Endothelial cell of umbilical vein (primary cell): ENCODE data around the gene LZTS2. TPM values are rescaled to one million over a fixed set of nuclear protein-coding genes. Genes with fewer than 3 reads are reported as not detected.

Experiments
- Bru-seq: library from RNA; stranded (reverse); fragments of 400-500 nt; gene quantifications from one replicate; lab custom pipeline; 2021; lab: Mats Ljungman, UMichigan
- BruChase-seq, 2 experiments: library from RNA; stranded (reverse); fragments of 400-500 nt; gene quantifications; one replicate each; lab custom pipeline; 2021; lab: Mats Ljungman, UMichigan
- BruUV-seq: library from RNA; stranded (reverse); fragments of 400-500 nt; replicated peaks from 2 replicates; lab custom pipeline; 2021; lab: Mats Ljungman, UMichigan
- CTCF ChIA-PET: fragments of 300-600, 350-600 bp; sonication (Branson Sonifier 250); formaldehyde crosslinking; loops from one replicate; lab custom pipeline; 2021; ENCODE audit warnings: antibody characterized with exemption, inconsistent platforms; lab: Charles Lee
- POLR2A ChIA-PET: fragments of 300-600, 350-600 bp; sonication (Branson Sonifier 250); formaldehyde crosslinking; loops from one replicate; lab custom pipeline; 2021; ENCODE audit warnings: antibody characterized with exemption, inconsistent platforms; lab: Charles Lee
- DNase-seq: peaks from one replicate; pipeline ENCODE4 v3.0.0-alpha.2; 2011; ENCODE audit warnings: low read depth, low spot score
- FAIRE-seq: peaks from 2 replicates; lab custom pipeline; 2011; peaks lifted over from hg19 to GRCh38; lab: Jason Lieb, UNC
- H2AFZ ChIP-seq: 2 replicates; pipeline ENCODE4 v1.6.0; 2012; ENCODE audit warnings: low read depth, low read length, control low read depth, inconsistent platforms
- H3K27ac ChIP-seq: 2 replicates; pipeline ENCODE4 v1.5.1; 2011; ENCODE audit warnings: low read depth, mild to moderate bottlenecking, control low read depth, low read length, moderate library complexity; ENCODE audit not compliant: insufficient read depth
- H3K27me3 ChIP-seq, 2 experiments: 2 replicates each; pipeline versions ENCODE4 v1.6.0 to v1.6.1; 2011; ENCODE audit warnings: low read length in 2 of 2, mixed read lengths in 1 of 2; ENCODE audit not compliant: control insufficient read depth in 2 of 2, insufficient read depth in 2 of 2
- H3K36me3 ChIP-seq, 2 experiments: 2 replicates in 1 of 2; 3 replicates in 1 of 2; pipeline ENCODE4 v1.5.1; 2011; ENCODE audit warnings: low read length in 2 of 2, mild to moderate bottlenecking in 1 of 2, moderate library complexity in 1 of 2; ENCODE audit not compliant: control insufficient read depth in 2 of 2, insufficient read depth in 2 of 2; ENCODE audit errors: extremely low read depth in 1 of 2
- H3K4me1 ChIP-seq: 3 replicates; pipeline ENCODE4 v1.5.1; 2011; ENCODE audit warnings: mild to moderate bottlenecking, low read length; ENCODE audit not compliant: control insufficient read depth, insufficient read depth; ENCODE audit errors: extremely low read depth
- H3K4me2 ChIP-seq: 2 replicates; pipeline ENCODE4 v1.6.1; 2011; ENCODE audit warnings: low read length, control low read depth, mixed read lengths; ENCODE audit not compliant: insufficient read depth
- H3K4me3 ChIP-seq, 3 experiments: fragments of 200-600 bp in 1 of 3; sonication (generic), shearing (Covaris generic) in 1 of 3; replicated peaks in 1 of 3; 2 replicates each; pipeline ENCODE4 v1.5.1; 2011 to 2016; ENCODE audit warnings: control low read depth in 3 of 3, low read length in 3 of 3, mild to moderate bottlenecking in 2 of 3, inconsistent platforms in 1 of 3, low read depth in 1 of 3, moderate library complexity in 1 of 3; ENCODE audit not compliant: insufficient read depth in 1 of 3
- H3K79me2 ChIP-seq: 2 replicates; pipeline ENCODE4 v1.6.0; 2012; ENCODE audit warnings: low read length, inconsistent platforms; ENCODE audit not compliant: control insufficient read depth, insufficient read depth
- H3K9ac ChIP-seq: replicated peaks from 2 replicates; pipeline ENCODE3; 2011; ENCODE audit warnings: low read length, control low read depth; ENCODE audit not compliant: insufficient read depth; ENCODE audit errors: extremely low read depth
- H3K9me1 ChIP-seq: replicated peaks from 3 replicates; pipeline ENCODE4 v1.6.0; 2011; ENCODE audit warnings: mild to moderate bottlenecking, low read length; ENCODE audit not compliant: control insufficient read depth, insufficient read depth; ENCODE audit errors: extremely low read depth
- H3K9me3 ChIP-seq: replicated peaks from 2 replicates; pipeline ENCODE4 v1.5.1; 2012; ENCODE audit warnings: low read length, inconsistent platforms; ENCODE audit not compliant: control insufficient read depth, insufficient read depth
- H4K20me1 ChIP-seq: replicated peaks from 2 replicates; pipeline ENCODE3; 2011; ENCODE audit warnings: mild to moderate bottlenecking, low read length; ENCODE audit not compliant: control insufficient read depth, insufficient read depth; ENCODE audit errors: extremely low read depth
- EZH2 ChIP-seq: IDR thresholded peaks from 2 replicates; pipeline ENCODE4 v1.6.1; 2012; ENCODE audit warnings: borderline replicate concordance, low read depth, mild to moderate bottlenecking, moderate library complexity, low read length, inconsistent platforms; ENCODE audit not compliant: severe bottlenecking
- FOS ChIP-seq: IDR thresholded peaks from 2 replicates; pipeline ENCODE4 v1.6.1; 2011; ENCODE audit warnings: mild to moderate bottlenecking, low read length, moderate library complexity, borderline replicate concordance; ENCODE audit not compliant: insufficient read depth
- JUN ChIP-seq: IDR thresholded peaks from 2 replicates; pipeline ENCODE4 v1.6.1; 2011; ENCODE audit warnings: borderline replicate concordance, low read depth; ENCODE audit not compliant: insufficient read length, insufficient read depth
- MYC ChIP-seq: IDR thresholded peaks from one replicate; pipeline ENCODE4 v1.6.1; 2011; ENCODE audit warnings: mild to moderate bottlenecking, low read depth, low read length
- POLR2AphosphoS5 ChIP-seq: IDR thresholded peaks from 2 replicates; pipeline ENCODE4 v1.6.1; 2012; ENCODE audit warnings: low read depth, mild to moderate bottlenecking, control low read depth, low read length, moderate library complexity; ENCODE audit not compliant: insufficient read depth
- dilution Hi-C: fragments of 300-500 bp; cut with MboI; formaldehyde crosslinking; loops from one replicate; pipeline ENCODE4 v1.15.0; 2019; ENCODE audit warnings: low sequenced_read_pairs; ENCODE audit not compliant: extremely low pct_ligation_motif_present
- intact Hi-C: fragments of 100-400 bp; cut with micrococcal nuclease; formaldehyde crosslinking; loops from one replicate; pipeline ENCODE4 v1.10.0; 2022
- long read RNA-seq: library from polyadenylated mRNA; stranded (forward); transcript quantifications from one replicate; pipeline ENCODE4 v2.0.0, GENCODE V29; 2021
- polyA minus RNA-seq, 3 experiments: library from RNA; depleted of rRNA, polyadenylated mRNA; stranded (reverse); fragments of >200 nt; gene quantifications; 1 replicate in 1 of 3; 2 replicates in 2 of 3; pipeline ENCODE4 v1.2.3, GENCODE V29; 2011
- polyA plus RNA-seq, 4 experiments: library from polyadenylated mRNA; depleted of rRNA in 3 of 4; stranded (reverse) in 3 of 4; unstranded in 1 of 4; fragments of >200 nt; gene quantifications; 2 replicates each; pipeline versions ENCODE4 v1.2.1 to v1.2.3, GENCODE V29; 2011 to 2012; ENCODE audit warnings: missing spikeins in 1 of 4
- total RNA-seq: library from RNA; stranded (reverse); gene quantifications from 2 replicates; pipeline ENCODE4 v1.2.3, GENCODE V29; 2021
- TF ChIP-seq, protein P1 (sequence below), 2 donors: IDR thresholded peaks; 1 replicate in 1 of 2; 2 replicates in 1 of 2; pipeline ENCODE4 v1.5.1; 2011; ENCODE audit warnings: low read length in 2 of 2, mild to moderate bottlenecking in 2 of 2, moderate library complexity in 2 of 2, control low read depth in 1 of 2, inconsistent platforms in 1 of 2, low read depth in 1 of 2; ENCODE audit not compliant: insufficient read depth in 1 of 2; ENCODE audit errors: extremely low read depth in 1 of 2
- TF ChIP-seq, protein P2 (sequence below): IDR thresholded peaks from 2 replicates; pipeline ENCODE4 v1.6.1; 2011; ENCODE audit not compliant: insufficient read depth, insufficient read length

The LZTS2 gene, protein sequence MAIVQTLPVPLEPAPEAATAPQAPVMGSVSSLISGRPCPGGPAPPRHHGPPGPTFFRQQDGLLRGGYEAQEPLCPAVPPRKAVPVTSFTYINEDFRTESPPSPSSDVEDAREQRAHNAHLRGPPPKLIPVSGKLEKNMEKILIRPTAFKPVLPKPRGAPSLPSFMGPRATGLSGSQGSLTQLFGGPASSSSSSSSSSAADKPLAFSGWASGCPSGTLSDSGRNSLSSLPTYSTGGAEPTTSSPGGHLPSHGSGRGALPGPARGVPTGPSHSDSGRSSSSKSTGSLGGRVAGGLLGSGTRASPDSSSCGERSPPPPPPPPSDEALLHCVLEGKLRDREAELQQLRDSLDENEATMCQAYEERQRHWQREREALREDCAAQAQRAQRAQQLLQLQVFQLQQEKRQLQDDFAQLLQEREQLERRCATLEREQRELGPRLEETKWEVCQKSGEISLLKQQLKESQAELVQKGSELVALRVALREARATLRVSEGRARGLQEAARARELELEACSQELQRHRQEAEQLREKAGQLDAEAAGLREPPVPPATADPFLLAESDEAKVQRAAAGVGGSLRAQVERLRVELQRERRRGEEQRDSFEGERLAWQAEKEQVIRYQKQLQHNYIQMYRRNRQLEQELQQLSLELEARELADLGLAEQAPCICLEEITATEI
- total RNA-seq: 63.7 and 70.8 TPM in 2 replicates
- polyA plus RNA-seq: 79.5 and 93.2 TPM in 2 replicates
- polyA plus RNA-seq (2011; cell fraction: cytosol; rRNA removed): 47.6 and 58.9 TPM in 2 replicates
- 72.5 and 108 TPM in 2 replicates for polyA plus RNA-seq (2011; cell fraction: nucleus; rRNA removed)
- 36.0 and 47.0 TPM in 2 replicates for polyA plus RNA-seq (2012)
- polyA minus RNA-seq: 32.0 and 39.4 TPM in 2 replicates
- polyA minus RNA-seq (2011; cell fraction: cytosol; rRNA and poly(A)+ RNA removed): 16.4 TPM
- 16.7 and 31.8 TPM in 2 replicates for polyA minus RNA-seq (2011; cell fraction: nucleus; rRNA and poly(A)+ RNA removed)
- Bru-seq, nascent RNA: percentile 62 among the genes with signal in this experiment
- percentile 84 among the genes with signal in this experiment for BruChase-seq, experiment 1, labeled RNA remaining after a 6-hour chase
- BruChase-seq, experiment 2, labeled RNA remaining after a 2-hour chase: percentile 83 among the genes with signal in this experiment
- long read RNA-seq, full-length matches to known transcripts: 14 of 174 reads
- long read RNA-seq, partial matches to known transcripts: 33 of 174 reads
- long read RNA-seq, other reads (novel, unspliced or antisense): 127 of 174 reads

DNA sequence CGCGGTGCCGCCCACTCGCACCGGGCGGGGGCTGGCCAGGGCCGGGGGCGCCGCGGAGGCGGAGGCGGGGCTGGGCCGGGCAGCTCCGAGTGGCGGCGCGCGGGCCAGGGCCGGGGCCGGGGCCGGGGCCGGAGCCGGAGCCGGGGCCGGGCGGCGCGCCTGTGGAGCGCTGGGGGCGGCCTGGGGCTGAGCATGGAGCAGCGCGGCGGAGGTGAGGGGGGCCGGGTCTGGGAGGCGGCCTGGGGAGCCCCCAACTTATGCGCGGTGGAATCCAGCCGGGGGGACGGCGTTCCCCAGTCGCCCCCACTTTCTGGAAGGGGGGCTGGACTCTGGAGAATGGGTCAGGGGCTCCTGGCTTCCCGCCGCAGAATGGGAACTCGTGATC is at the start of gene LZTS2:
TSS of gene LZTS2 (plus strand) at position 67 of the 385 bp plus-strand sequence. CDS start 2,731 bp downstream, outside the sequence.
- peaks cover 5 to 18% of the 10 kb centered on the region in 2 experiments for H3K36me3 ChIP-seq
- CTCF ChIA-PET: interaction anchor here (1.3 to 12.6 kb wide), 4 partner anchors 10 to 28 kb away, joined by 6 to 254 read pairs (median 16); no protein-coding TSS in a partner anchor
- no peaks in the 10 kb centered on the region for H3K9me1 ChIP-seq
- H3K4me3 ChIP-seq: peak within 1 kb of the TSS; percentile 77 to 85 (median 79)
- FAIRE-seq: no peak
- H3K27me3 ChIP-seq: no peaks in the 10 kb centered on the region
- H3K4me2 ChIP-seq: peak within 1 kb of the TSS; percentile 59
- peak within 1 kb of the TSS; percentile 86 for H3K27ac ChIP-seq
- H2AFZ ChIP-seq: peak within 1 kb of the TSS; percentile 61
- H3K9me3 ChIP-seq: no peaks in the 10 kb centered on the region
- POLR2A ChIA-PET: interaction anchor here (1.0 kb wide), 1 partner anchor 12 kb away, joined by 3 read pairs; no protein-coding TSS in a partner anchor
- H4K20me1 ChIP-seq: no peaks in the 10 kb centered on the region
- no peak for DNase-seq
- BruUV-seq: no TSS peak
- dilution Hi-C loops (no loop called here), intact Hi-C loops (loop anchor here (2.0 kb wide), 1 partner anchor 61 kb away; the partner anchor contains the start of gene KAZALD1)
- H3K79me2 ChIP-seq: peaks cover 34% of the 10 kb centered on the region
- H3K9ac ChIP-seq: peak within 1 kb of the TSS; percentile 94
- H3K4me1 ChIP-seq: peaks cover 33% of the 10 kb centered on the region
- no peak for TF ChIP-seq POLR2AphosphoS5
- TF ChIP-seq MYC: no peak
- TF ChIP-seq EZH2: no peak
- TF ChIP-seq, protein P1, sequence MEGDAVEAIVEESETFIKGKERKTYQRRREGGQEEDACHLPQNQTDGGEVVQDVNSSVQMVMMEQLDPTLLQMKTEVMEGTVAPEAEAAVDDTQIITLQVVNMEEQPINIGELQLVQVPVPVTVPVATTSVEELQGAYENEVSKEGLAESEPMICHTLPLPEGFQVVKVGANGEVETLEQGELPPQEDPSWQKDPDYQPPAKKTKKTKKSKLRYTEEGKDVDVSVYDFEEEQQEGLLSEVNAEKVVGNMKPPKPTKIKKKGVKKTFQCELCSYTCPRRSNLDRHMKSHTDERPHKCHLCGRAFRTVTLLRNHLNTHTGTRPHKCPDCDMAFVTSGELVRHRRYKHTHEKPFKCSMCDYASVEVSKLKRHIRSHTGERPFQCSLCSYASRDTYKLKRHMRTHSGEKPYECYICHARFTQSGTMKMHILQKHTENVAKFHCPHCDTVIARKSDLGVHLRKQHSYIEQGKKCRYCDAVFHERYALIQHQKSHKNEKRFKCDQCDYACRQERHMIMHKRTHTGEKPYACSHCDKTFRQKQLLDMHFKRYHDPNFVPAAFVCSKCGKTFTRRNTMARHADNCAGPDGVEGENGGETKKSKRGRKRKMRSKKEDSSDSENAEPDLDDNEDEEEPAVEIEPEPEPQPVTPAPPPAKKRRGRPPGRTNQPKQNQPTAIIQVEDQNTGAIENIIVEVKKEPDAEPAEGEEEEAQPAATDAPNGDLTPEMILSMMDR (IDR thresholded peaks at IDR 0.05; ENCODE audit: extremely low read depth in 1 of 2, insufficient read depth in 1 of 2, low read depth in 1 of 2, low read length in 2 of 2): no peak
- TF ChIP-seq FOS: no peak
- TF ChIP-seq JUN: no peak
- TF ChIP-seq, protein P2, sequence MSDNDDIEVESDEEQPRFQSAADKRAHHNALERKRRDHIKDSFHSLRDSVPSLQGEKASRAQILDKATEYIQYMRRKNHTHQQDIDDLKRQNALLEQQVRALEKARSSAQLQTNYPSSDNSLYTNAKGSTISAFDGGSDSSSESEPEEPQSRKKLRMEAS: no peak
